KMS-11 (cell line): ENCODE data around the gene ST7L.

Experiments
- H2AFZ ChIP-seq: fragments of 200-600 bp; sonication (generic); 2 replicates; pipeline ENCODE4 v1.6.1; 2016; ENCODE audit warnings: antibody characterized with exemption, mixed run types, low read depth
- H3K27ac ChIP-seq: fragments of 200-600 bp; sonication (generic); 2 replicates; pipeline ENCODE4 v1.6.1; 2016; ENCODE audit warnings: mild to moderate bottlenecking, mixed run types
- H3K27me3 ChIP-seq: fragments of 200-600 bp; sonication (generic); 2 replicates; pipeline ENCODE4 v1.6.1; 2017; ENCODE audit warnings: mild to moderate bottlenecking, low read depth, mixed run types, moderate library complexity; ENCODE audit not compliant: insufficient read depth
- H3K36me3 ChIP-seq: fragments of 200-600 bp; sonication (generic); 2 replicates; pipeline ENCODE4 v1.6.1; 2017; ENCODE audit warnings: mild to moderate bottlenecking, mixed run types; ENCODE audit not compliant: insufficient read depth
- H3K4me1 ChIP-seq: fragments of 200-600 bp; sonication (generic); 2 replicates; pipeline ENCODE4 v1.6.1; 2016; ENCODE audit warnings: mild to moderate bottlenecking, low read depth, mixed run types; ENCODE audit not compliant: poor library complexity, severe bottlenecking
- H3K4me2 ChIP-seq: fragments of 200-600 bp; sonication (generic); 2 replicates; pipeline ENCODE4 v1.7.0; 2016; ENCODE audit warnings: mild to moderate bottlenecking, mixed run types
- H3K4me3 ChIP-seq: fragments of 200-600 bp; sonication (generic); IDR thresholded peaks from 2 replicates; pipeline ENCODE4 v1.6.1; 2017; ENCODE audit warnings: low read depth, low read length, mixed read lengths; ENCODE audit not compliant: insufficient read depth
- H3K79me2 ChIP-seq: fragments of 200-600 bp; sonication (generic); 2 replicates; pipeline ENCODE4 v1.6.1; 2016; ENCODE audit warnings: low read depth, mixed run types; ENCODE audit not compliant: insufficient read depth
- H3K9ac ChIP-seq: fragments of 200-600 bp; sonication (generic); 2 replicates; pipeline ENCODE4 v1.6.1; 2016; ENCODE audit warnings: mild to moderate bottlenecking, mixed run types
- H4K20me1 ChIP-seq: fragments of 200-600 bp; sonication (generic); 2 replicates; pipeline ENCODE4 v1.6.1; 2016; ENCODE audit warnings: mild to moderate bottlenecking, mixed run types; ENCODE audit not compliant: insufficient read depth
- CTCF ChIP-seq: fragments of 200-600 bp; sonication (generic); conservative IDR thresholded peaks from 2 replicates; pipeline ENCODE4 v1.6.1; 2017; ENCODE audit warnings: low read depth, mild to moderate bottlenecking, antibody characterized with exemption, low read length, moderate library complexity, mixed read lengths

ST7L gene

GRCh38 chr1:112636597-112637253 is 17.8 kb upstream of the ST7L start:
- no peak for TF ChIP-seq CTCF
- peaks cover 51% of the 10 kb centered on the region for H3K4me1 ChIP-seq
- H3K27me3 ChIP-seq: no peaks in the 10 kb centered on the region
- no peak overlapping the region for H2AFZ ChIP-seq
- H3K4me2 ChIP-seq: no peak overlapping the region
- H3K79me2 ChIP-seq: peaks cover 79% of the 10 kb centered on the region
- peaks cover 30% of the 10 kb centered on the region for H4K20me1 ChIP-seq
- H3K4me3 ChIP-seq: no peak overlapping the region
- no peak overlapping the region; the same call in 1 of the 2 replicates for H3K27ac ChIP-seq
- H3K36me3 ChIP-seq: no peaks in the 10 kb centered on the region
- no peak overlapping the region for H3K9ac ChIP-seq

- no peak for TF ChIP-seq CTCF
- H3K4me3 ChIP-seq: no peak overlapping the region
- H4K20me1 ChIP-seq: peaks cover 30% of the 10 kb centered on the region
- no peaks in the 10 kb centered on the region for H3K27me3 ChIP-seq
- no peak overlapping the region for H2AFZ ChIP-seq
- H3K27ac ChIP-seq: no peak overlapping the region
- H3K79me2 ChIP-seq: peaks cover 81% of the 10 kb centered on the region
- peak overlapping the region; percentile 42; the same call in 1 of the 2 replicates for H3K4me2 ChIP-seq
- no peaks in the 10 kb centered on the region for H3K36me3 ChIP-seq
- no peak overlapping the region for H3K9ac ChIP-seq
- H3K4me1 ChIP-seq: peaks cover 52% of the 10 kb centered on the region
Measured at GRCh38 chr1:112636056-112636455, 17.1 kb upstream of the ST7L start.

- Histone ChIP-seq H3K27ac (no peak overlapping the region), H2AFZ (no peak overlapping the region), H3K36me3 (no peaks in the 10 kb centered on the region), H3K79me2 (peaks cover 94% of the 10 kb centered on the region), H4K20me1 (peaks cover 30% of the 10 kb centered on the region), H3K27me3 (no peaks in the 10 kb centered on the region), H3K4me3 (no peak overlapping the region), H3K4me2 (no peak overlapping the region; the same call in none of the 2 replicates), H3K4me1 (peaks cover 60% of the 10 kb centered on the region), H3K9ac (no peak overlapping the region)
- no peak for TF ChIP-seq CTCF
Measured at GRCh38 chr1:112634367-112634766, 15.4 kb upstream of the ST7L start.

- Histone ChIP-seq H3K9ac (no peak overlapping the region), H3K4me2 (no peak overlapping the region; the same call in 1 of the 2 replicates), H3K4me3 (no peak overlapping the region), H3K79me2 (peaks cover 97% of the 10 kb centered on the region), H4K20me1 (peaks cover 30% of the 10 kb centered on the region; the same call in 1 of the 2 replicates), H3K36me3 (no peaks in the 10 kb centered on the region), H3K27me3 (no peaks in the 10 kb centered on the region), H3K27ac (no peak overlapping the region), H3K4me1 (peaks cover 60% of the 10 kb centered on the region), H2AFZ (no peak overlapping the region)
- TF ChIP-seq CTCF: no peak
Measured at GRCh38 chr1:112633628-112634027, 14.7 kb upstream of the ST7L start.
